Fibroblast of skin of right biceps (primary cell): ENCODE measurements around the gene MPC2.
"Not testable (repeated sequence)": the region's sequence is repeated elsewhere in the genome, so short reads cannot be mapped to it uniquely, and the experiment has no call there.

Experiments
- DNase-seq: peaks from one replicate; pipeline ENCODE4 v3.0.0-alpha.2; 2013

Gene MPC2

GRCh38 chr1:167934426-167935215 is 2.3 kb downstream of the MPC2 start:
- no peak for DNase-seq

DNA sequence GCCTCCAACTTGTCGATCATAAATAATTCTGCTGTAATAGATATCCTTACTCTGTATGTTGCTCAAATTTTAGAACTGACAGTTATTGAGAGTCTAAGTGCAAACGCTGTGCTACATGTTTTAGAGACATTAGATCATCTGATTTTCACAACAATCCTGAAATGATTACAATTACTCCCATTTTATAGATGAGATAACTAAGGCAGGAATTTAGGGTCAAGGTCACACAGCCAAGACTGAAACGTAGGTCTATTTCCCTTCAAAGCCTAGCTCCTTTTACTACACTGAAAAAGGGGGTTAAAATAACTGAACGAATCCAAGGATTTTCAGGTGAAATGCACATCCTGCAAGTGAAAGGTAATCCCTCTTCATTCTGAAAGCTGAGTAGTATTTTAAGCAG is 3.1 kb downstream of the MPC2 start:
- no peak for DNase-seq

- DNase-seq = no peak
Measured at GRCh38 chr1:167929725-167930124, 7.1 kb downstream of the MPC2 start.

GRCh38 chr1:167928919-167929318 is 8.0 kb downstream of the MPC2 start:
- not testable (repeated sequence) for DNase-seq

DNA sequence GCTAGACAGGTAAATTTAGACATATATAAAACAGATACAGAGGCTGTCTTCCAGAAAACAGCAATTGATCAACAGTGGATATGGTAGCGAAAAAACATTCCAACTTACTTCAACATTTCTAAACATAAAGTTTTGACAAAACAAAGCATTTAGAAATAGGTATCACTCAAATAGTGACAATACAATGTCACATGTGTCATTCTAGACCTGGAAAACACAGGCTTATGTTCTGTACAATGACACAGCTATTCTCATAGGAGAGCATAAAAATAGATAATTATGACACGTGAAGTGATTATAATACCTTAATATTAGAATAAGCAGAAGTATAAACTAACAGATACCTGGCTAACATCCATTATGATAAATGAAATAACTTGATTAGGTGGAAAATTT is 8.4 kb downstream of the MPC2 start:
- no peak for DNase-seq

- DNase-seq = no peak
Measured at GRCh38 chr1:167927046-167927754, 9.7 kb downstream of the MPC2 start.

DNA sequence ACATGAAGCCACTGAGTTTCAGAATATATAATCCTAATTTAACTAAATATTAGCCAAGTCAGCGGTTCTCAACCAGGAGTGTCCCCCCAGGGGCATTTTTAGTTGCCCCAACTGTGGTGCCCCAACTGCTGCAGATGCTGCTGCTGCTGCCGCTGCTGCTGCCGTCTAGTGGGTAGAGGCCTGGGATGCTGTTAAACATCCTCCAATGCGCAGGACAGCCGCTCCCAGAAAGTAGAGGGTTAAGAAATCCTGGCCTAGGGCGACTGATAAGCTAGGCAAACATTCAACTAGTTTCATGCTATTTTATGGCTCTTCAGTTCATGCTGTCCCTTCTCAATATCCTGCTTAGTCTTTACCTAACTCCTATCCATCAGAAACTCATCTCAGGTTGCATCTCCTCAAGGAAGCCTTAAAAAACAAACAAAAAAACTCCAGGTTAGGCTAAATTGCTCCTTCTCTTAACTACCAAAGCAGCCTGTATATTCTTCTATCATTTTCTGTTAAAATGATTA is 10.3 kb downstream of the MPC2 start:
- no peak for DNase-seq

DNA sequence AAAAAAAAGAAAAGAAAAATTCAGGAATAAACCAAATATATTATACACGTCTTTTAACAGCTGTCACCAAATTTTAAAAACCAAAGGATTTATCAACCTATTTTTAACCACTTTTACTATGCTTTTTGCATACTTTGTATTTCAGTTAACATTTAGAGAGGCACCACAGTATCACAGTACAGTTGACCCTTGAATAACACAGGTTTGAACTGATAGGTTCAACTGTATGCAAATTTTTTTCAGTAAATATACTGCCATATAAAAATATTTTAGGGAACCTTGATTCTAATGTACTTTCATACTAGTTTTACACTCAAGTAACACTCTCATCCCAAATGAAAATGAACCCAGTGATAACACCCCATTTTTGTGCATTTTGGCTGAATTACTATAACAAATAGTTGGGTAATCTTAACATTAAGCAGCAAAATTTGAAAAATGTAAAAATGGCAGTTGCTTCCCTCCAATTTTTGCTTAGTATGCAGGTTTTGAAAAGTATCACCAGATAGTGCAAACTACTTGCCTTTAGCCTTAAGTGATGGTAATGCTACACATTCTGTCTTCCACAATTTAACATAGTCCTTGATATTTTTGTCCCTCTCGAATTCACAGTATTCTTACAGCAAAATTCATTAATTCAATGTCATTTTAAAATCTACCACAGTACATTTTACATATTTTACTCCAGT is 12.2 kb downstream of the MPC2 start:
- no peak for DNase-seq

DNA sequence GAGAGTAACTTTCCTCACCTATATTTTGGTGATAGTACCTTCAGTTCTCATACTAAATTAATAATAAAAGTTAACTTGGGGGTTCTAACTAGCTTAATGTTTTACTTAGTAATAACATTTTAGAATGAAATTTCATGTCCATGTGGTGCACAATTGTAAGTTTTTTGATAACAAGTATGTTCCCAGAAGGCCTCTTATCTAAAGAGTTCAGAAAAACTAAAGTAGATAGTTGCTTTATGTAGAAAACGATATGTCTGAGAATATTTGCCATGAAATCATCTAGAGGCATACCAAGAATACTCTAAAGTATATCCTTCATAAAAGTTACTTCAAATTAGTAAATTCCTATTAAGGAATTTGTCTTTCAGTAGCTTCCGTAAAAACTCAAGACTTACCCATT is 12.8 kb downstream of the MPC2 start:
- no peak for DNase-seq

GRCh38 chr1:167923324-167924056 is 13.4 kb downstream of the MPC2 start:
- no peak for DNase-seq

GRCh38 chr1:167922611-167923074 is 14.2 kb downstream of the MPC2 start:
- no peak for DNase-seq

DNA sequence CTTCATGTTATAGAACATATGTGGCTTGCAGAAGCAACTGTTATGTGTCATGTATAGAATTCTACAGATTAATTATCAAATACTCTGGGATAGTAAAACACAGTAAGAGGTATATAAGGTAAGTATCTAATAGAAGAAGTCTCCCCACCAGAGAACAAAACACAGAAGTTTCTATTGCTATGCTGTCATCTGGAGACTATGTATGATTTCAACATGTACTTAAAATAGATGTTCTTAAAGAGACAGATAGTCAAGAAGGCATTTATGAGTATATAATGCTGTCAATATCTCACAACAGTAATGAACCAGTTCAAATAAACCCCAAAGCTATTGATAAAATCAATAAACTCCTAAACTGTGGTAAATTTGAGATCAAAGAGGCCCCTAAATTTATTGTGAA is 14.8 kb downstream of the MPC2 start:
- no peak for DNase-seq

DNA sequence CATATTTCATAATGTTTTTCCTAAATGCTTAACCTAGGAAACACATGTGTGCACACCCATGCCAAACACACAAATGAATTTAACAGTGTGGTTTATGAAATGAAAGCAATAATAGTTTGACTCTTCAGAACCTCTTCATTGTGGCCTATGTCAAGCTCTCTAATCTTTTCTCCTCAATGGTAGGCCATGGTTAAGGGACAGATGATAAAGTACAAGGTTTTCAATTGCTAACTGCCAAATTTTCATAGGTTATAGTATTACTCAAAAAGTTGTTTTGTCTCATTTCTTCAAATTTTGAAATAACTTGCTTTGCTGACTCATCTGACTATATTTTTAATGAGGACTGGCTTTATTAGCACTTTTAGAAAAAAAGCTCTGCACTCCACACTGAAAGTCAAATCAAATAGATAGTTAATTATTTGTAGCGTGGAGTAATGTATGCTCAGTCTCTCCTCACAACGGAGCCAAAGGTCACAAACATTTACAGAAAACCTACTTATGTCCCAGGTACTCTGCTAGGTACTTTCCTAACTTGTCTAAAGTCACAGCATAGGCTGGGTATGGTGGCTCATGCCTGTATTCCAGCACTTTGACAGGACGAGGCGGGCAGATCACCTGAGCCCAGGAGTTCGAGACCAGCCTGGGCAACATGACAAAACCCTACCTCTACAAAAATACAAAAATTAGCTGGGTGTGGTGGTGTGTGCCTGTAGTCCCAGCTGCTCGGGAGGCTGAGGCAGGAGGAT is 19.9 kb downstream of the MPC2 start:
- no peak for DNase-seq

DNA sequence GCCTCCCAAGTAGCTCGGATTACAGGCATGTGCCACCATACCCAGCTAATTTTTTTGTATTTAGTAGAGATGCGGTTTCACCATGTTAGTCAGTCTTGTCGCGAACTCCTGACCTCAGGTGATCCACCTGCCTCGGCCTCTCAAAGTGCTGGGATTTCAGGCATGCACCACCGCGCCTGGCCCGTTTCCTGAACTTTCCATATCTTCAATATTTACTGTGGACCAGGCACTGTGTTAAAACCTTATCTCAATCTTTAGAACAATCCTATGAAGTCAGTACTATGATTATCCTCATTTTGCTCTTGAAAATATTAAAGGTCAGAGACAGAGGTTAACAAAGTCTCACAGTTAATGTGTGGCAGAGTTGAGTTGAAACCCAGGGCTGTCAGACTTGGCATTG is 21.3 kb downstream of the MPC2 start:
- no peak for DNase-seq

DNA sequence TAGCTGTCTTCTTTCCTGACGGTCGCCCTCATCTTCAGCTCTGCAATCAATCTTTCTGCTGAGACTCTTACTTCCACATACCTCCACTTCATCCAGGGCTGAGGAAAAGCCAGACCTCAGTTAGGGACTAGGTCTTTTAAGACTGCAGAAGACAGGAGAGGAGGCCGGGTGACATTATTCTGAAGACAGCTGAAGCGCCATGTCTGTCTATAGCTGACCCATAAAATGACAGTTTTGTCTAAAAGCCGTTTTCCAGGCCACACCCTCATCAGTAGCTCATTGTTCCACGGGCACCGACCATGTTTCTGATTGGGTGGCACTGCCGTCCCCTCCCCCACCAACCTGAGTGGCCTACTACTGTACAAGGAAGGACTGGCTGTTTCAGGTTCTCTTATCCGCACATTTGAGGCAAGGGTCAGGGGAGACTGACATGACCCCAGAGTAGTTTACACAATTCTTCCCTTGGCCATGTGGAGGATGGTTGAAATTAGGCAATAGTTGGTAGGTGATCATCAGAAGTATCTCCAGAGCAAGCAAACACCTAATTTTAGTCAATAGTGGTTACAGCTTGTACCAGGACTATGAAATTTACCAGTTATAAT is 22.9 kb downstream of the MPC2 start, which contains the start of gene ADCY10:
Gene ADCY10 (minus strand): TSS at position 240 of the 602 bp plus-strand sequence. CDS start 8,994 bp downstream, outside the sequence.
- no peak for DNase-seq

DNA sequence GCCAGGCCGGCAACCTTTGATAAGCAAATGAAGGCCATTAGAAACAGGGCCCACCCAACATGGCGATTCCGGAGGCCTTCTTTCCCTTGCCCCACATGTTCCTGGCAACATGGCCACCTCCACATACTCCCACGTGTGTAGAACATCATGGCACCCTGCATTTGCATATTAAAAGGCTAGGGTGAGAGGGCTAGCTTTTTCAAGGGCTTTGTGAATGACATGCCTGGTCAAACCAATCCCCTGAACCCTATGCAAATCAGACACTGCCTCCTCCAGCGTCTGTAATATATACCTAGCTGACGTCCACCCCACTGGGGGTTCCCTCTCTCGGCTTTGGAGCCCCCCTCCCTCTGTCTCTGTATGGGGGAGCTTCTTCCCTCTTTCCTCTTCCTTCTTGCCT is 24.6 kb downstream of the MPC2 start:
- no peak for DNase-seq

DNA sequence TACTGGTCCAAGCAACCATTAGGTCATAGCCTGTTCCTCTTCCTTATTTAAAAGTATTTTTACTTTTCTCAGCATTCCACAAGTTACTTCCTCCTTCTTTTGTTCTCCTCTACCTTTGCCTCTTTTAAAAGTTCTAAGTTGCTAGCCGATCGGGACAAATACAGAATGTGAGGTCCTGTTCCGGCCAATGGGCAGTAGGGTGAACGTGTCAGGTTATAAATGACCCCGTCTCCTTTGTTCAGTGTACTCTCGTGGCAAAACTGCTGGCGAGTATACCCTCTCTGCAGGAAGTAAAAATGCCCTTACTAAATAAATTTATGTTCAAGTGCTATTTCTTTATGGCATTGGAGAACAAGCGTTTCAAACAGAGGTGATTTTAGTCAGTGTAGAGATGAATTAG is 25.5 kb downstream of the MPC2 start:
- no peak for DNase-seq

- no peak for DNase-seq
Measured at GRCh38 chr1:167910530-167910929, 26.3 kb downstream of the MPC2 start.

GRCh38 chr1:167909691-167910180 is 27.1 kb downstream of the MPC2 start:
- DNase-seq = no peak

GRCh38 chr1:167905671-167906070 is 31.2 kb downstream of the MPC2 start:
- DNase-seq = no peak

- no peak for DNase-seq
Measured at GRCh38 chr1:167905182-167905581, 31.7 kb downstream of the MPC2 start.
